ENCODE results near the gene PLAAT4. TPM values are rescaled to one million over a fixed set of nuclear protein-coding genes. Genes with fewer than 3 reads are reported as not detected.
"Not testable (repeated sequence)": the region's sequence is repeated elsewhere in the genome, so short reads cannot be mapped to it uniquely, and the experiment has no call there.

Gene PLAAT4
- total RNA-seq, 2 experiments from 2014 or later: 16.1 to 16.6 TPM

GRCh38 chr11:63563201-63564055, 26.8 kb downstream of the PLAAT4 start, which contains the start of gene PLAAT2:
PLAAT2 (minus strand) TSS chr11:63563379; CDS start chr11:63563324, 55 bp downstream.
- peaks cover 58% of the 10 kb centered on the region for H3K4me1 Mint-ChIP-seq (ENCODE audit: low read depth)
- H3K36me3 Mint-ChIP-seq (ENCODE audit: low read depth): no peaks in the 10 kb centered on the region
- intact Hi-C loops (cut with micrococcal nuclease): loop anchor here (10.0 kb wide), 1 partner anchor 669 kb away; no protein-coding TSS in a partner anchor
- H3K27ac Mint-ChIP-seq: no peak within 1 kb of the TSS
- H3K9me3 Mint-ChIP-seq: no peaks in the 10 kb centered on the region
- no peaks in the 10 kb centered on the region for H3K27me3 Mint-ChIP-seq (ENCODE audit: low read depth)
- no peak for DNase-seq
- no peak within 1 kb of the TSS for H3K4me3 Mint-ChIP-seq
- CTCF ChIA-PET: no interaction called here

GRCh38 chr11:63564056-63564774, 27.6 kb downstream of the PLAAT4 start:
- Mint-ChIP-seq H3K27ac (no peak overlapping the region), H3K27me3 (ENCODE audit: low read depth) (no peaks in the 10 kb centered on the region), H3K4me1 (ENCODE audit: low read depth) (peaks cover 60% of the 10 kb centered on the region), H3K9me3 (no peaks in the 10 kb centered on the region), H3K36me3 (ENCODE audit: low read depth) (no peaks in the 10 kb centered on the region), H3K4me3 (no peak overlapping the region)
- CTCF ChIA-PET: no interaction called here
- intact Hi-C loops (cut with micrococcal nuclease): loop anchor here (10.0 kb wide), 1 partner anchor 669 kb away; no protein-coding TSS in a partner anchor
- DNase-seq: peak; percentile 46

- no peak for DNase-seq
- CTCF ChIA-PET: no interaction called here
- intact Hi-C loops (cut with micrococcal nuclease): loop anchor here (5.0 to 10.0 kb wide), 2 partner anchors 47 to 670 kb away; partner anchors contain the start of gene PLAAT3
- no peak overlapping the region for H3K27ac Mint-ChIP-seq
- no peaks in the 10 kb centered on the region for H3K27me3 Mint-ChIP-seq (ENCODE audit: low read depth)
- peaks cover 57% of the 10 kb centered on the region for H3K4me1 Mint-ChIP-seq (ENCODE audit: low read depth)
- H3K4me3 Mint-ChIP-seq: no peak overlapping the region
- H3K9me3 Mint-ChIP-seq: no peaks in the 10 kb centered on the region
- H3K36me3 Mint-ChIP-seq (ENCODE audit: low read depth): no peaks in the 10 kb centered on the region
Observed at GRCh38 chr11:63564784-63565350, 28.3 kb downstream of the PLAAT4 start.

- CTCF ChIA-PET: interaction anchor here (0.6 to 1.3 kb wide), 4 partner anchors 30 to 315 kb away, joined by 3 to 8 read pairs (median 4); partner anchors contain the start of gene PLAAT4
- Mint-ChIP-seq H3K27me3 (ENCODE audit: low read depth) (no peaks in the 10 kb centered on the region), H3K4me1 (ENCODE audit: low read depth) (peaks cover 41% of the 10 kb centered on the region), H3K36me3 (ENCODE audit: low read depth) (no peaks in the 10 kb centered on the region), H3K9me3 (no peaks in the 10 kb centered on the region), H3K27ac (peak overlapping the region; percentile 79), H3K4me3 (peak overlapping the region; percentile 64)
- intact Hi-C loops (cut with micrococcal nuclease): loop anchor here (1.0 to 10.0 kb wide), 10 partner anchors 14 to 672 kb away; partner anchors contain the start of genes ATL3, PLAAT3 and PLAAT4
- DNase-seq: peak; percentile 73
Observed at GRCh38 chr11:63567044-63567840, 30.6 kb downstream of the PLAAT4 start.

- intact Hi-C loops (cut with micrococcal nuclease): loop anchor here (5.0 to 10.0 kb wide), 2 partner anchors 43 to 675 kb away; partner anchors contain the start of gene PLAAT3
- H3K9me3 Mint-ChIP-seq: no peaks in the 10 kb centered on the region
- H3K4me3 Mint-ChIP-seq: no peak overlapping the region
- H3K36me3 Mint-ChIP-seq (ENCODE audit: low read depth): no peaks in the 10 kb centered on the region
- H3K27ac Mint-ChIP-seq: no peak overlapping the region
- CTCF ChIA-PET: no interaction called here
- H3K27me3 Mint-ChIP-seq (ENCODE audit: low read depth): no peaks in the 10 kb centered on the region
- DNase-seq: no peak
- peaks cover 42% of the 10 kb centered on the region for H3K4me1 Mint-ChIP-seq (ENCODE audit: low read depth)
Observed at GRCh38 chr11:63569570-63569969, 33.0 kb downstream of the PLAAT4 start.

GRCh38 chr11:63572026-63572688, 35.5 kb downstream of the PLAAT4 start:
- no peak overlapping the region for H3K4me3 Mint-ChIP-seq
- H3K4me1 Mint-ChIP-seq (ENCODE audit: low read depth): peaks cover 31% of the 10 kb centered on the region
- CTCF ChIA-PET: no interaction called here
- no peaks in the 10 kb centered on the region for H3K27me3 Mint-ChIP-seq (ENCODE audit: low read depth)
- H3K9me3 Mint-ChIP-seq: no peaks in the 10 kb centered on the region
- DNase-seq: no peak
- H3K36me3 Mint-ChIP-seq (ENCODE audit: low read depth): no peaks in the 10 kb centered on the region
- H3K27ac Mint-ChIP-seq: no peak overlapping the region
- intact Hi-C loops (cut with micrococcal nuclease): no loop called here

GRCh38 chr11:63573881-63574855, 37.6 kb downstream of the PLAAT4 start:
- peaks cover 2% of the 10 kb centered on the region for H3K36me3 Mint-ChIP-seq (ENCODE audit: low read depth)
- H3K9me3 Mint-ChIP-seq: peaks cover 4% of the 10 kb centered on the region
- peak overlapping the region; percentile 76 for H3K4me3 Mint-ChIP-seq
- H3K27ac Mint-ChIP-seq: peak overlapping the region; percentile 65
- H3K27me3 Mint-ChIP-seq (ENCODE audit: low read depth): no peaks in the 10 kb centered on the region
- intact Hi-C loops (cut with micrococcal nuclease): no loop called here
- peaks cover 19% of the 10 kb centered on the region for H3K4me1 Mint-ChIP-seq (ENCODE audit: low read depth)
- DNase-seq: peak; percentile 56
- CTCF ChIA-PET: interaction anchor here (0.7 kb wide), 1 partner anchor 95 kb away, joined by 3 read pairs; no protein-coding TSS in a partner anchor

- Mint-ChIP-seq H3K27me3 (ENCODE audit: low read depth) (no peaks in the 10 kb centered on the region), H3K4me1 (ENCODE audit: low read depth) (peaks cover 19% of the 10 kb centered on the region), H3K9me3 (peaks cover 6% of the 10 kb centered on the region), H3K4me3 (peak overlapping the region; percentile 76), H3K27ac (peak overlapping the region; percentile 65), H3K36me3 (ENCODE audit: low read depth) (peaks cover 2% of the 10 kb centered on the region)
- DNase-seq: no peak
- intact Hi-C loops (cut with micrococcal nuclease): no loop called here
- CTCF ChIA-PET: interaction anchor here (0.7 kb wide), 1 partner anchor 96 kb away, joined by 3 read pairs; no protein-coding TSS in a partner anchor
Observed at GRCh38 chr11:63574856-63575602, 38.4 kb downstream of the PLAAT4 start.

- H3K27ac Mint-ChIP-seq; intact Hi-C loops (cut with micrococcal nuclease); H3K36me3 Mint-ChIP-seq (ENCODE audit: low read depth); H3K27me3 Mint-ChIP-seq (ENCODE audit: low read depth); H3K4me3 Mint-ChIP-seq; CTCF ChIA-PET; DNase-seq: not testable (repeated sequence)
- Mint-ChIP-seq H3K9me3 (peaks cover 26% of the 10 kb centered on the region), H3K4me1 (ENCODE audit: low read depth) (peaks cover 26% of the 10 kb centered on the region)
Observed at GRCh38 chr11:63578882-63579281, 42.3 kb downstream of the PLAAT4 start.

GRCh38 chr11:63581224-63581623, 44.6 kb downstream of the PLAAT4 start:
- Mint-ChIP-seq H3K4me1 (ENCODE audit: low read depth) (peaks cover 12% of the 10 kb centered on the region), H3K9me3 (peaks cover 26% of the 10 kb centered on the region)
- H3K27me3 Mint-ChIP-seq (ENCODE audit: low read depth); intact Hi-C loops (cut with micrococcal nuclease); H3K27ac Mint-ChIP-seq; H3K36me3 Mint-ChIP-seq (ENCODE audit: low read depth); H3K4me3 Mint-ChIP-seq; CTCF ChIA-PET; DNase-seq: not testable (repeated sequence)
